Fibroblast of skin of back (primary cell): ENCODE data around the gene DHRS1.

ENCODE experiments used
- DNase-seq: peaks from one replicate; pipeline ENCODE4 v3.0.0-alpha.2; 2013

Gene DHRS1

GRCh38 chr14:24243336-24243836 is 56.2 kb downstream of the DHRS1 start:
- no peak for DNase-seq

DNA sequence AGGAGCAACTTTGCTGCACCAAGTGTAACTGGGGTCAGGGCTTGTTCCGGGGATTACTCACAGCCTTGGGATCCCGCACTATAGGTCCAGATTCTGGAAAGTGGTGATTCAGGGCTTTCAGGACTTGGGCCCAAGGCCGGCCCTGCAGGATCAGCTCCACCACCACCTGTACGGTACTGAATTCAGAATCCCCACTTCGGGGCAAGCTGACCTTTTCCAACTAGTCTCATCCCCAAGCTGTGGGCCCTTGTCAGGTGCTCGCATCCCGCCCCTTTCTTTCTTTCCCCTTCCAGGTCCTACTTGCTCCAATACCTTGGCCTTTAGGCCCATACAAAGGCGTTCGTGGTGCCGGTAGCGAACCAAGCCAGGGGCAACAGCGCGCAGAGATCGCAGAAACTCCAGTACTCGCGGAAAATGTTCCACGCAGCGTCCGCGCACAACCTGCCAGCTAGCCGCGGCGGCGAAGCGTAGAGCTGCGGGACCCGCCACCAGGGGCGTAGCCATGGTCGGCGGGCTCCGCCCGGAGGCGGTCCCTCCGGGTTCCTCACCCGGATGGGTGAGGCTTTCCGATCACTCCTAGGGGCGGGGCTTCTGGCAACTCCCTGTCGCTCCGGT is 57.6 kb downstream of the DHRS1 start:
- DNase-seq = peak; percentile 92
